ENCODE measurements around the gene TPCN1.

The TPCN1 gene

GRCh38 chr12:113261847-113262470 lies 40.7 kb downstream of the TPCN1 start:
- TF ChIP-seq EZH2phosphoT487 (conservative IDR thresholded peaks at IDR 0.05; ENCODE audit: low read length) (no peak), CTCF (IDR thresholded peaks at IDR 0.05; ENCODE audit: insufficient read depth, low read length, poor library complexity, severe bottlenecking) (no peak)
- Histone ChIP-seq H3K9me3 (ENCODE audit: insufficient read depth, low read length) (no peaks in the 10 kb centered on the region), H3F3A (ENCODE audit: insufficient read depth) (no peaks in the 10 kb centered on the region), H2AFZ (ENCODE audit: low read depth, low read length, severe bottlenecking) (no peak overlapping the region), H3K36me3 (ENCODE audit: low read length) (peaks cover 7% of the 10 kb centered on the region; the same call in 1 of the 2 replicates), H3K27ac (ENCODE audit: low read depth, low read length) (0 out of 2 replicates have a peak overlapping the region, but pooled peaks have one; percentile 13), H3K79me2 (ENCODE audit: insufficient read depth, low read length) (peaks cover 4% of the 10 kb centered on the region; the same call in 1 of the 2 replicates), H3K27me3 (ENCODE audit: low read length) (no peaks in the 10 kb centered on the region), H3K9me2 (replicated peaks; ENCODE audit: insufficient read depth, low read length) (no peaks in the 10 kb centered on the region), H4K20me1 (ENCODE audit: low read depth, low read length) (no peaks in the 10 kb centered on the region), H3K9ac (ENCODE audit: low read length) (no peak overlapping the region), H3K4me3 (ENCODE audit: insufficient read depth, low read length, poor library complexity, severe bottlenecking) (no peak overlapping the region), H3K4me2 (ENCODE audit: low read depth, low read length, poor library complexity, severe bottlenecking) (no peak overlapping the region)

- Histone ChIP-seq H3K4me3 (ENCODE audit: insufficient read depth, low read length, poor library complexity, severe bottlenecking) (no peak overlapping the region), H3K27me3 (ENCODE audit: low read length) (no peaks in the 10 kb centered on the region), H3F3A (ENCODE audit: insufficient read depth) (no peaks in the 10 kb centered on the region), H3K36me3 (ENCODE audit: low read length) (peaks cover 7% of the 10 kb centered on the region; the same call in 1 of the 2 replicates), H3K9me2 (replicated peaks; ENCODE audit: insufficient read depth, low read length) (no peaks in the 10 kb centered on the region), H3K4me2 (ENCODE audit: low read depth, low read length, poor library complexity, severe bottlenecking) (no peak overlapping the region), H2AFZ (ENCODE audit: low read depth, low read length, severe bottlenecking) (no peak overlapping the region), H4K20me1 (ENCODE audit: low read depth, low read length) (no peaks in the 10 kb centered on the region), H3K9ac (ENCODE audit: low read length) (no peak overlapping the region), H3K27ac (ENCODE audit: low read depth, low read length) (no peak overlapping the region), H3K9me3 (ENCODE audit: insufficient read depth, low read length) (no peaks in the 10 kb centered on the region), H3K79me2 (ENCODE audit: insufficient read depth, low read length) (peaks cover 4% of the 10 kb centered on the region; the same call in 1 of the 2 replicates)
- TF ChIP-seq CTCF (IDR thresholded peaks at IDR 0.05; ENCODE audit: insufficient read depth, low read length, poor library complexity, severe bottlenecking): no peak
- no peak for TF ChIP-seq EZH2phosphoT487 (conservative IDR thresholded peaks at IDR 0.05; ENCODE audit: low read length)
Observed at GRCh38 chr12:113262710-113263109, 41.4 kb downstream of the TPCN1 start.

- Histone ChIP-seq H3K27ac (ENCODE audit: low read depth, low read length) (no peak overlapping the region), H3K9ac (ENCODE audit: low read length) (no peak overlapping the region), H3K4me2 (ENCODE audit: low read depth, low read length, poor library complexity, severe bottlenecking) (no peak overlapping the region), H3K4me3 (ENCODE audit: insufficient read depth, low read length, poor library complexity, severe bottlenecking) (no peak overlapping the region), H2AFZ (ENCODE audit: low read depth, low read length, severe bottlenecking) (no peak overlapping the region), H3K9me3 (ENCODE audit: insufficient read depth, low read length) (no peaks in the 10 kb centered on the region), H3F3A (ENCODE audit: insufficient read depth) (no peaks in the 10 kb centered on the region), H4K20me1 (ENCODE audit: low read depth, low read length) (no peaks in the 10 kb centered on the region), H3K27me3 (ENCODE audit: low read length) (no peaks in the 10 kb centered on the region), H3K9me2 (replicated peaks; ENCODE audit: insufficient read depth, low read length) (no peaks in the 10 kb centered on the region), H3K79me2 (ENCODE audit: insufficient read depth, low read length) (peaks cover 4% of the 10 kb centered on the region; the same call in 1 of the 2 replicates), H3K36me3 (ENCODE audit: low read length) (peaks cover 7% of the 10 kb centered on the region; the same call in 1 of the 2 replicates)
- TF ChIP-seq CTCF (IDR thresholded peaks at IDR 0.05; ENCODE audit: insufficient read depth, low read length, poor library complexity, severe bottlenecking): no peak
- TF ChIP-seq EZH2phosphoT487 (conservative IDR thresholded peaks at IDR 0.05; ENCODE audit: low read length): no peak
Observed at GRCh38 chr12:113263431-113263963, 42.2 kb downstream of the TPCN1 start.
